ENCODE data around the gene ITPR3. TPM values are rescaled to one million over a fixed set of nuclear protein-coding genes. Genes with fewer than 3 reads are reported as not detected.

ITPR3 gene
- total RNA-seq, 1 donor = 91.2 TPM

DNA sequence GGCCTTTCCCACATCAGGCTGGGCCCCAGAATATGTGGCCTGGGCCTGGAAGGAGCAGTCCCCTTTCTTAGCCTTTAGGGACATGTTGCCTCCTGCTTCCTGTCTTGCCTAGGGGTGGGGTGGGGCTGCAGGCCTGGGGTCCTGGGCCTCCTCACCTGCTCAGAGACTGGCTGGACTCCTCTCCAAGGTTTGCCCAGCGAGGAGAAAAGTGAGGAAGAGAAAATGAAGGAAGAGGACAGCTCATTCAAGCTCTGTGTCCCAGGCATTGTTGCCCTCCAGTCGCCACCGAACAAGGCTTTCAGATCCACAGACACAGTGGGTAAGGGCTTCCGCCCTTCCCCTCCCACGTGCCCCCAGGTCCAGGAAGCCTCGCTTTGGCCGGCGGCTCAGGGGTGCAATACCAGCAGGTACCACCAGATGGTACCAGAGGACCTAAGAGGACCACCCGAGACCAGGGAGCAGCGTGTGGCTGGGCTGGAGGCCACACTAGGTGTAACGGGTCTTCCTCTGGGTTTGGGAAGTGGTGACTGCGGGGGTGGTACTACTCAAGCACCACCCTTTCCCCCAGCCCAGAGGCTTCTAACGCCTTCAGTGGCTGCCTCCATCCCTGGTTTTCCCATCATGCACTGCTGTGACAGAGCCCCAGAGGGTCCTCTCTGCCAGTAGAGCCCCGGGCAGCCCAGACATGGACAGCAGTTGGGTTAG lies 35.6 kb upstream of the ITPR3 start:
- TF ChIP-seq, protein P1, sequence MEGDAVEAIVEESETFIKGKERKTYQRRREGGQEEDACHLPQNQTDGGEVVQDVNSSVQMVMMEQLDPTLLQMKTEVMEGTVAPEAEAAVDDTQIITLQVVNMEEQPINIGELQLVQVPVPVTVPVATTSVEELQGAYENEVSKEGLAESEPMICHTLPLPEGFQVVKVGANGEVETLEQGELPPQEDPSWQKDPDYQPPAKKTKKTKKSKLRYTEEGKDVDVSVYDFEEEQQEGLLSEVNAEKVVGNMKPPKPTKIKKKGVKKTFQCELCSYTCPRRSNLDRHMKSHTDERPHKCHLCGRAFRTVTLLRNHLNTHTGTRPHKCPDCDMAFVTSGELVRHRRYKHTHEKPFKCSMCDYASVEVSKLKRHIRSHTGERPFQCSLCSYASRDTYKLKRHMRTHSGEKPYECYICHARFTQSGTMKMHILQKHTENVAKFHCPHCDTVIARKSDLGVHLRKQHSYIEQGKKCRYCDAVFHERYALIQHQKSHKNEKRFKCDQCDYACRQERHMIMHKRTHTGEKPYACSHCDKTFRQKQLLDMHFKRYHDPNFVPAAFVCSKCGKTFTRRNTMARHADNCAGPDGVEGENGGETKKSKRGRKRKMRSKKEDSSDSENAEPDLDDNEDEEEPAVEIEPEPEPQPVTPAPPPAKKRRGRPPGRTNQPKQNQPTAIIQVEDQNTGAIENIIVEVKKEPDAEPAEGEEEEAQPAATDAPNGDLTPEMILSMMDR (IDR thresholded peaks at IDR 0.05; ENCODE audit: insufficient read depth, low read length) = peak; percentile 97
- DNase-seq (ENCODE audit: low read depth) = peak; percentile 77
- H3K4me3 ChIP-seq (ENCODE audit: low read depth, low read length) = no peak overlapping the region

DNA sequence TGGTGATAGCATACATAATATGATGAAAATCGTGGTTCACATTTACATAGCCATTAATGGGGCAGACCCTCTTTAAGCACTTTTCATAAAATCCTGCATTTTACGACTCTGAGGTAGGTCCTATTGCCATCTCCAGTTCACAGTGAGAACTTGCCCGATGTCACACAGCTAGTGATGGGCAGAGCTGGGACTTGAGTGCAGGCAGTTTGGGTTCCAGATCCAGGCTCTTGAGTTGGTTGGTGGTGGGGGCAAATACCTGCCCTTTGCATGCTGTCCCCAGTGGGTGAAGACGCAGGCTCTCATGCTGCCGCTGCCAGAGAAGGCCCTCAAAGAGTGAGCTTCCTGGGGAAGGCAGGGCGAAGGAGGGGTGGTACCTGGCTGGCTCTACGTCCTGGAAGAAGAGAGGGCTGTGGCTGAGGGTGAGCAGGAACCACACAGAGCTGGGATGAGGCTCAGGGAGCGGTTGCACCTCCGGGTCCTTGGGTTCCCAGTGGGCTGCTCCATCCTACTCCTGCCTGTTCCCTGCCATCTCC lies 34.9 kb upstream of the ITPR3 start:
- H3K4me3 ChIP-seq (ENCODE audit: low read depth, low read length) = no peak overlapping the region
- DNase-seq (ENCODE audit: low read depth) = no peak
- TF ChIP-seq, protein P1 (IDR thresholded peaks at IDR 0.05; ENCODE audit: insufficient read depth, low read length) = no peak

DNA sequence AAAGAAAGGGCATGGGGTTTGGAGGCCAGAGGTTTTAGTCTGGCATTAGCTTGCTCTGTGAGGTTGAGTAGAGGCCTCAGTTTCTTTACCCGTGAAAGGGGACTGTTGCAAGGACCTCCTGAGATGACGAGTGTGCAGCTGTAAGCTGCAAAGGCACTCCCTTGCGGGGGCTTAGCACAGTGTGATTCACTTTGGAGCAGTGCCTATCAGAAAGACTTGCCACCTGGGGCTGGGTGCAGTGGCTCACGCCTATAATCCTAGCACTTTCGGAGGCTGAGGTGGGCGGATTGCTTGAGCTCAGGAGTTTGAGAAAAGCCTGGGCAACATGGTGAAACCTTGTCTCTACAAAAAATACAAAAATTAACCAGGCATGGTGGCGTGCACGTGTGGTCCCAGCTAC lies 33.6 kb upstream of the ITPR3 start:
- TF ChIP-seq, protein P1 (IDR thresholded peaks at IDR 0.05; ENCODE audit: insufficient read depth, low read length) = no peak
- DNase-seq (ENCODE audit: low read depth) = no peak
- H3K4me3 ChIP-seq (ENCODE audit: low read depth, low read length) = no peak overlapping the region

DNA sequence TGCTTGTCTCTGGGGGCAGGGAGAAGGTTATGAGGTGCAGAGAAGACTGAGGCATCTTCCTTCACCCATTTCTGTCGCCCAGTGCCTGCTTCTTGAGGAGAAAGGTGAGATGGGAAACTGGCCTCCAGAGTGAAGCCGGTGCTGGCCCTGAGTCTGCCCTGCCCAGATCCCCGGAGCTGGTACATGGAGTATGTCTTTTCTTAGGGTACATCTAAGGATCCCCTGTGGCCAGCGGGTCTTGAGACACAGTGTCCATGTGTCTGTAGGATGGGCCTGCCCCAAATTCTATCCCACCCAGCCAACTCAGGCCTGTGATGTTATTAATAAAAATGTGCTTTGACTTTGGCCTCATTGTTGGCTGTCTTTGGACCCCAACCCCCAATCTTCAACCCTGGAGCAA lies 32.2 kb upstream of the ITPR3 start:
- TF ChIP-seq, protein P1 (IDR thresholded peaks at IDR 0.05; ENCODE audit: insufficient read depth, low read length) = no peak
- no peak for DNase-seq (ENCODE audit: low read depth)
- H3K4me3 ChIP-seq (ENCODE audit: low read depth, low read length) = no peak overlapping the region

DNA sequence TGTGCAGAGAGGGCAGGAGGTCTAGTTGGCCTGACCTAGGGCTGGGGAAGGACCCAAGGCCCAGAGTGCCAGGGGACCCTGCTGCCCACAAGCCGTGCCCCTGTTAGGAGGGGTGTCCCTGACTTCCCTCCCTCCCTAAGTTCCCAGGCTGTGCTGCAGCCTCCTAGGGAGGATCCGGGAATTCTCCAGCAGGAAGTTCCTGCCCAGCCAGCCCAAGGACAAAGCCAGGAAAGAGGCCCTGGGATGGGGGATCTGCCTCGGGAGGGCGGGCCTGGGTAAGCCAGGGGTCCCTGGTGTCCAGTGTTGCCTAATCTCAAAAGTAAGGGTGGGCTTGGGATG lies 31.8 kb upstream of the ITPR3 start:
- no peak overlapping the region for H3K4me3 ChIP-seq (ENCODE audit: low read depth, low read length)
- TF ChIP-seq, protein P1 (IDR thresholded peaks at IDR 0.05; ENCODE audit: insufficient read depth, low read length) = no peak
- DNase-seq (ENCODE audit: low read depth) = peak; percentile 28

DNA sequence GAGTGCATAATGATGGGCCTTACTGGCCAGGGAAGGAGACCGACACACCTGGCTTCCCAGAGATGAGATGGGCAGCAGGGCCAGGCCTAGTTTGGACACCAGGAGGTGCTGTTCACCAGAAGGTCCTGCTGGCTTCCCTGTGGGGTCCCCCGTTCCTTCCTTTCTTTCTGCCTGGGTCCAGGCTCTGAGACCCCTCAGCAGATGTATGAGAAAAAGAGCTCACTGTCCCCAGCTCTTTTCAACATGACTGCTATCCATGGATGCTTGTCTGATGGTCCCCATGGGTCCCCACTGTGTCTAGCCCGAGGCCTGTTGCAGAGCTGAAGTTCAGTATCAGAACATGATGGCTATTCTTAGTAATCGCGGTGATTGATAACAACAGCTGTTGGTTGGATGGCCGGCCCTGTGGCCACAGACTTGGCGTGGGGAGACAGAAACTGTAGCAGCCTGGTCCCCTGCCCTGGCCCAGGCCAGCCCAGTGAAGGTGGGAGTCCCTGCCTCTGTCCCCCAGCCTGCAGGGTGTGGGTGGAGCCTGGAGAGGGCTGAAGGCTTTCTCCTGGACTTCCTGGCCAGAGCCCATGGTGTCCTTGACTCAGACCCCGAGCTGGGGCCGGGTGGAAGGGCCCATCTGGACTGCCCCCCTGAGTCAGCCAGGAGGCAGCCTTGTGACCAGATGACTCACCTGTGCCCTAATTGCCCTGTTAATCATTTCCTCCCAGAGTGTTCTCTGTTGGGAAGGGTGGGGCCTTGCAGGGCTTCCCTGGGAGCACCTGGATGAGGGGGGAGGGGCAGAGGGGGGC lies 31.2 kb upstream of the ITPR3 start:
- H3K4me3 ChIP-seq (ENCODE audit: low read depth, low read length) = no peak overlapping the region
- TF ChIP-seq, protein P1 (IDR thresholded peaks at IDR 0.05; ENCODE audit: insufficient read depth, low read length) = peak; percentile 96
- peak; percentile 85 for DNase-seq (ENCODE audit: low read depth)
